Trophoblast cell (in vitro differentiated cells and primary cell): ENCODE data around the gene JAGN1.
"Not testable (repeated sequence)": the region's sequence is repeated elsewhere in the genome, so short reads cannot be mapped to it uniquely, and the experiment has no call there.

Experiments
- DNase-seq, 2 donors: peaks; one replicate each; pipeline ENCODE4 v3.0.0-alpha.2; 2016
- H2AFZ ChIP-seq: 2 replicates; pipeline ENCODE4 v1.6.1; 2013; ENCODE audit warnings: low read length, moderate library complexity, mild to moderate bottlenecking; ENCODE audit not compliant: insufficient read depth, poor library complexity
- H2AK5ac ChIP-seq: 2 replicates; pipeline ENCODE4 v1.6.1; 2013; ENCODE audit warnings: mild to moderate bottlenecking, low read length
- H2BK120ac ChIP-seq: 2 replicates; pipeline ENCODE4 v1.6.1; 2013; ENCODE audit warnings: low read length, mild to moderate bottlenecking, moderate library complexity; ENCODE audit not compliant: insufficient read depth, poor library complexity
- H2BK12ac ChIP-seq: 2 replicates; pipeline ENCODE4 v1.6.1; 2013; ENCODE audit warnings: mild to moderate bottlenecking, low read length, moderate library complexity
- H2BK5ac ChIP-seq: 2 replicates; pipeline ENCODE4 v1.6.1; 2013; ENCODE audit warnings: low read length, low read depth, moderate library complexity, mild to moderate bottlenecking; ENCODE audit not compliant: poor library complexity
- H3K14ac ChIP-seq: 2 replicates; pipeline ENCODE4 v1.6.1; 2013; ENCODE audit warnings: mild to moderate bottlenecking, low read length
- H3K18ac ChIP-seq: 2 replicates; pipeline ENCODE4 v1.6.1; 2013; ENCODE audit warnings: mild to moderate bottlenecking, low read length
- H3K23ac ChIP-seq: 2 replicates; pipeline ENCODE4 v1.6.1; 2013; ENCODE audit warnings: low read length
- H3K27ac ChIP-seq: 2 replicates; pipeline ENCODE4 v1.5.1; 2013; ENCODE audit warnings: low read depth, mild to moderate bottlenecking, inconsistent platforms, low read length, moderate library complexity
- H3K27me3 ChIP-seq: 2 replicates; pipeline ENCODE4 v1.6.1; 2013; ENCODE audit warnings: inconsistent platforms, mild to moderate bottlenecking, low read length, moderate library complexity; ENCODE audit not compliant: insufficient read depth
- H3K36me3 ChIP-seq, 2 experiments: 1 replicate in 1 of 2; 2 replicates in 1 of 2; pipeline ENCODE4 v1.6.1; 2013; ENCODE audit warnings: low read length in 2 of 2, mild to moderate bottlenecking in 2 of 2, moderate library complexity in 1 of 2; ENCODE audit not compliant: insufficient read depth in 2 of 2, control insufficient read depth in 1 of 2
- H3K4ac ChIP-seq: 2 replicates; pipeline ENCODE4 v1.6.1; 2013; ENCODE audit warnings: low read depth, mild to moderate bottlenecking, low read length, moderate library complexity
- H3K4me1 ChIP-seq, 2 experiments: 1 replicate in 1 of 2; 2 replicates in 1 of 2; pipeline ENCODE4 v1.6.1; 2013; ENCODE audit warnings: low read length in 2 of 2, mild to moderate bottlenecking in 2 of 2, moderate library complexity in 1 of 2; ENCODE audit not compliant: insufficient read depth in 2 of 2, control insufficient read depth in 1 of 2
- H3K4me2 ChIP-seq: 2 replicates; pipeline ENCODE4 v1.6.1; 2013; ENCODE audit warnings: inconsistent platforms, mild to moderate bottlenecking, low read length, moderate library complexity
- H3K4me3 ChIP-seq: 2 replicates; pipeline ENCODE4 v1.5.1; 2013; ENCODE audit warnings: mild to moderate bottlenecking, low read depth, low read length, inconsistent platforms
- H3K79me1 ChIP-seq: one replicate; pipeline ENCODE4 v1.6.1; 2013; ENCODE audit warnings: low read length
- H3K79me2 ChIP-seq: 2 replicates; pipeline ENCODE4 v1.6.1; 2013; ENCODE audit warnings: low read length, mild to moderate bottlenecking; ENCODE audit not compliant: control insufficient read depth, insufficient read depth, poor library complexity
- H3K9ac ChIP-seq: 2 replicates; pipeline ENCODE4 v1.6.1; 2013; ENCODE audit warnings: mild to moderate bottlenecking, low read length
- H3K9me3 ChIP-seq: 2 replicates; pipeline ENCODE4 v1.6.1; 2013; ENCODE audit warnings: low read depth, mild to moderate bottlenecking, control low read depth, inconsistent platforms, low read length; ENCODE audit not compliant: insufficient read depth
- H4K12ac ChIP-seq: 2 replicates; pipeline ENCODE4 v1.6.1; 2013; ENCODE audit warnings: low read depth, mild to moderate bottlenecking, low read length, moderate library complexity
- H4K8ac ChIP-seq: 2 replicates; pipeline ENCODE4 v1.6.1; 2013; ENCODE audit warnings: low read depth, mild to moderate bottlenecking, low read length, moderate library complexity
- H4K91ac ChIP-seq: one replicate; pipeline ENCODE4 v1.6.1; 2013; ENCODE audit warnings: low read depth, mild to moderate bottlenecking, low read length, moderate library complexity
- WGBS: extraction: QIAGEN DNeasy Blood & Tissue Kit; methylation state at CpG from one replicate; pipeline ENCODE4 v1.1.7; 2013; ENCODE audit warnings: missing lambda C conversion rate; ENCODE audit not compliant: insufficient read length, insufficient coverage; ENCODE audit errors: extremely low coverage; 5-methylcytosine and 5-hydroxymethylcytosine counted together

JAGN1 gene

GRCh38 chr3:9935966-9936510 is 45.6 kb downstream of the JAGN1 start:
- Histone ChIP-seq H3K14ac (no peak overlapping the region), H3K27me3 (no peaks in the 10 kb centered on the region), H3K27ac (no peak overlapping the region), H2AFZ (no peak overlapping the region), H3K4ac (no peak overlapping the region), H2AK5ac (no peak overlapping the region), H4K8ac (no peak overlapping the region), H3K4me2 (no peak overlapping the region), H3K9ac (no peak overlapping the region), H3K79me1 (peaks cover 9% of the 10 kb centered on the region), H2BK120ac (no peak overlapping the region), H3K4me1 (peaks cover 8 to 12% of the 10 kb centered on the region in 2 experiments), H3K9me3 (no peaks in the 10 kb centered on the region), H3K18ac (no peak overlapping the region), H2BK12ac (no peak overlapping the region), H4K12ac (no peak overlapping the region), H3K36me3 (peaks cover 4 to 8% of the 10 kb centered on the region in 2 experiments), H3K79me2 (peaks cover 4% of the 10 kb centered on the region), H3K4me3 (no peak overlapping the region), H2BK5ac (no peak overlapping the region), H4K91ac (no peak overlapping the region), H3K23ac (no peak overlapping the region)
- no peak for DNase-seq
- no CpG with 5 or more reads among the region's 5 CpGs for WGBS

DNA sequence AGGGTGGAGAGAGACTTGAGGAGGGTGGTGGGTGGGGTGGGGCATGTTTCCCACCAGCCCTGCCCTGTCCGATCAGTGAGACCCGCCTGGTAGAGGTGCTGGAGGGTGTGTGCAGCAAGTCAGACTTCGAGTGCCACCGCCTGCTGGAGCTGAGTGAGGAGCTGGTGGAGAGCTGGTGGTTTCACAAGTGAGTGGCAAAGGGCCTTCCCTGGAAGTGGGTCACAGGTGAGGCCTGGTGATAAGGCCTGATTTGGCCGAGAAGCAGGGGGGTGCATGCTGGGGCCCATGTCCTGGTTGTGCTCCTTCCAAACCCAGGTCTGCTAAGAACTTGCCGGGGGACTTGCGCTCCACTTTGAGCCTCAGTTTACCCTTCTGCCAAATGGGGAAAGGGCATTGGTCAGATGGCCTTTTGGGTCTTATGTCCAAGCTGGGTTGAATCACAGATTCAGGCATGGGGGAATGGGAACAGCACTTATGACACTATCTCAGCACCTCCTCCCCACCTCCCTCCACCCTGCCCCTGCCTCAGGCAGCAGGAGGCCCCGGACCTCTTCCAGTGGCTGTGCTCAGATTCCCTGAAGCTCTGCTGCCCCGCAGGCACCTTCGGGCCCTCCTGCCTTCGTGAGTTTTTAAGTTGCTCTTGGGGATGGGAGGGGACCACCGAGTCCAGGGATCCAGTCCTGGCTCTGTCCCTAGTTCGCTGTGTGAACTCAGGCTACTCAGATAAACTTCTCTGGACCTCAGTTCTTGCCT is 47.3 kb downstream of the JAGN1 start:
- no peak overlapping the region for H3K18ac ChIP-seq
- no CpG with 5 or more reads among the region's 13 CpGs for WGBS

GRCh38 chr3:9938966-9939365 is 48.6 kb downstream of the JAGN1 start:
- Histone ChIP-seq H3K36me3 (peaks cover 18 to 20% of the 10 kb centered on the region in 2 experiments), H3K4me2 (no peak overlapping the region), H3K4ac (no peak overlapping the region), H3K4me3 (no peak overlapping the region), H2BK12ac (no peak overlapping the region), H3K27ac (no peak overlapping the region), H2AFZ (no peak overlapping the region), H3K27me3 (no peaks in the 10 kb centered on the region), H4K8ac (no peak overlapping the region), H4K12ac (no peak overlapping the region), H3K23ac (no peak overlapping the region), H4K91ac (no peak overlapping the region), H3K14ac (no peak overlapping the region), H3K9ac (no peak overlapping the region), H2AK5ac (no peak overlapping the region), H3K79me1 (no peaks in the 10 kb centered on the region), H3K9me3 (no peaks in the 10 kb centered on the region), H2BK5ac (no peak overlapping the region), H3K4me1 (peaks cover 7 to 8% of the 10 kb centered on the region in 2 experiments), H3K79me2 (no peaks in the 10 kb centered on the region), H3K18ac (no peak overlapping the region), H2BK120ac (no peak overlapping the region)
- DNase-seq = no peak
- no CpG with 5 or more reads among the region's 2 CpGs for WGBS

More for the DNA sequence above, 47.3 kb downstream of the JAGN1 start:
- H4K91ac ChIP-seq = no peak overlapping the region
- no peak overlapping the region for H3K27ac ChIP-seq
- no peak overlapping the region for H2BK5ac ChIP-seq
- H3K79me1 ChIP-seq = peaks cover 8% of the 10 kb centered on the region
- no peak overlapping the region for H2BK120ac ChIP-seq
- H3K4ac ChIP-seq = no peak overlapping the region
- no peaks in the 10 kb centered on the region for H3K9me3 ChIP-seq
- no peak overlapping the region for H2AK5ac ChIP-seq
- no peak overlapping the region for H3K23ac ChIP-seq
- H3K14ac ChIP-seq = no peak overlapping the region
- H3K4me1 ChIP-seq = peaks cover 8 to 12% of the 10 kb centered on the region in 2 experiments
- DNase-seq = no peak
- no peak overlapping the region for H2BK12ac ChIP-seq
- no peak overlapping the region for H3K4me2 ChIP-seq
- H3K27me3 ChIP-seq = no peaks in the 10 kb centered on the region
- peaks cover 10 to 11% of the 10 kb centered on the region in 2 experiments for H3K36me3 ChIP-seq
- H4K12ac ChIP-seq = no peak overlapping the region
- H3K4me3 ChIP-seq = no peak overlapping the region
- peaks cover 4% of the 10 kb centered on the region for H3K79me2 ChIP-seq
- no peak overlapping the region for H4K8ac ChIP-seq
- H3K9ac ChIP-seq = no peak overlapping the region
- no peak overlapping the region for H2AFZ ChIP-seq

DNA sequence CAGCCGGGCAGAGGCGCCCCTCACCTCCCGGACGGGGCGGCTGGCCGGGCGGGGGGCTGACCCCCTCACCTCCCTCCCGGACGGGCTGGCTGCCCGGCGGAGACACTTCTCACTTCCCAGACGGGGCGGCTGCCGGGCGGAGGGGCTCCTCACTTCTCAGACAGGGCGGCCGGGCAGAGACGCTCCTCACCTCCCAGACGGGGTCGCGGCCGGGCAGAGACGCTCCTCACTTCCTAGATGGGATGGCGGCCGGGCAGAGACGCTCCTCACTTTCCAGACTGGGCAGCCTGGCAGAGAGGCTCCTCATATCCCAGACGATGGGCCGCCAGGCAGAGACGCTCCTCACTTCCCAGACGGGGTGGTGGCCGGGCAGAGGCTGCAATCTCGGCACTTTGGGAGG is 49.5 kb downstream of the JAGN1 start:
- not testable (repeated sequence) for H3K14ac ChIP-seq, H3K27me3 ChIP-seq, H3K9me3 ChIP-seq, H3K23ac ChIP-seq, H3K9ac ChIP-seq, H3K4me1 ChIP-seq, H3K79me2 ChIP-seq, H3K18ac ChIP-seq, H3K27ac ChIP-seq, H4K8ac ChIP-seq, H3K4me3 ChIP-seq, H2AFZ ChIP-seq, H3K4ac ChIP-seq, H2BK120ac ChIP-seq, H4K12ac ChIP-seq, H3K79me1 ChIP-seq, H4K91ac ChIP-seq, H2AK5ac ChIP-seq, H2BK12ac ChIP-seq, H2BK5ac ChIP-seq, DNase-seq, H3K4me2 ChIP-seq
- peaks cover 20 to 24% of the 10 kb centered on the region in 2 experiments for H3K36me3 ChIP-seq
- WGBS = no CpG with 5 or more reads among the region's 32 CpGs
